Left ventricle myocardium superior (tissue), 1 donor: ENCODE data around the gene STARD13. TPM values are rescaled to one million over a fixed set of nuclear protein-coding genes. Genes with fewer than 3 reads are reported as not detected.
A peak's percentile ranks its signal among the peaks of the same experiment; 100 is the strongest.
"Not testable (repeated sequence)": the region's sequence is repeated elsewhere in the genome, so short reads cannot be mapped to it uniquely, and the experiment has no call there.

Source experiments
- ATAC-seq: fragments of 200-7000 bp; cut with Tn5 transposase; one replicate; pipeline ENCODE4 v1.9.1; 2020; ENCODE audit warnings: mild to moderate bottlenecking, moderate library complexity
- DNase-seq: peaks from one replicate; pipeline ENCODE4 v3.0.0-alpha.2; 2020
- intact Hi-C: fragments of 100-400 bp; cut with micrococcal nuclease; formaldehyde crosslinking; loops from one replicate; pipeline ENCODE4 v1.11.0; 2022
- total RNA-seq: library from RNA; stranded (reverse); fragmentation: NEBNext Ultra II Directional; extraction: Animal tissue kit (Norgen Biotek cat#: 25700); gene quantifications from one replicate; pipeline ENCODE4 v1.2.1, GENCODE V29; 2021
- donor health status: DM: no; HTN: yes; CAD: no; lungs with severe emphysema.

STARD13 gene
- total RNA-seq, 1 donor from 2014 or later, result 41.1 TPM

GRCh38 chr13:33186861-33187291, 98.7 kb downstream of the STARD13 start:
- ATAC-seq (peak; percentile 24), DNase-seq (no peak)
- intact Hi-C loops, result no loop called here

- DNase-seq (no peak), ATAC-seq (peak; percentile 16)
- intact Hi-C loops, result no loop called here
Observed at GRCh38 chr13:33185853-33186252, 99.7 kb downstream of the STARD13 start.

- intact Hi-C loops, result no loop called here
- no peak for ATAC-seq
Observed at GRCh38 chr13:33184530-33184929, 101.0 kb downstream of the STARD13 start.

GRCh38 chr13:33184112-33184490, 101.5 kb downstream of the STARD13 start:
- intact Hi-C loops, result no loop called here
- DNase-seq, result no peak
- ATAC-seq, result peak; percentile 19

More at GRCh38 chr13:33184530-33184929, 101.0 kb downstream of the STARD13 start:
- no peak for DNase-seq

- intact Hi-C loops, result no loop called here
- DNase-seq, result no peak
- ATAC-seq, result no peak
Observed at GRCh38 chr13:33183431-33184111, 102.0 kb downstream of the STARD13 start.

- DNase-seq (no peak), ATAC-seq (no peak)
- intact Hi-C loops, result no loop called here
Observed at GRCh38 chr13:33182729-33183128, 102.8 kb downstream of the STARD13 start.

- DNase-seq, result no peak
- intact Hi-C loops, result no loop called here
- no peak for ATAC-seq
Observed at GRCh38 chr13:33181264-33181663, 104.3 kb downstream of the STARD13 start.

- intact Hi-C loops, result no loop called here
- no peak for DNase-seq
- peak; percentile 9 for ATAC-seq
Observed at GRCh38 chr13:33180122-33180804, 105.3 kb downstream of the STARD13 start.

GRCh38 chr13:33179463-33179862, 106.1 kb downstream of the STARD13 start:
- ATAC-seq (no peak), DNase-seq (no peak)
- intact Hi-C loops, result no loop called here

- no peak for ATAC-seq
- intact Hi-C loops, result no loop called here
- DNase-seq, result no peak
Observed at GRCh38 chr13:33178209-33178840, 107.2 kb downstream of the STARD13 start.

- intact Hi-C loops, ATAC-seq, DNase-seq: not testable (repeated sequence)
Observed at GRCh38 chr13:33177340-33178208, 108.0 kb downstream of the STARD13 start.

- ATAC-seq, result no peak
- no peak for DNase-seq
- intact Hi-C loops, result no loop called here
Observed at GRCh38 chr13:33176526-33176925, 109.0 kb downstream of the STARD13 start.

GRCh38 chr13:33175991-33176390, 109.6 kb downstream of the STARD13 start:
- intact Hi-C loops, result no loop called here
- DNase-seq, result no peak
- no peak for ATAC-seq

GRCh38 chr13:33174931-33175330, 110.6 kb downstream of the STARD13 start:
- DNase-seq (no peak), ATAC-seq (no peak)
- intact Hi-C loops, result no loop called here

GRCh38 chr13:33174491-33174890, 111.1 kb downstream of the STARD13 start:
- intact Hi-C loops, result no loop called here
- ATAC-seq (no peak), DNase-seq (no peak)

GRCh38 chr13:33172911-33173310, 112.6 kb downstream of the STARD13 start:
- intact Hi-C loops, result no loop called here
- ATAC-seq (no peak), DNase-seq (no peak)

GRCh38 chr13:33172400-33172799, 113.2 kb downstream of the STARD13 start:
- intact Hi-C loops, result no loop called here
- DNase-seq, result no peak
- ATAC-seq, result peak; percentile 76

- ATAC-seq (no peak), DNase-seq (no peak)
- intact Hi-C loops, result no loop called here
Observed at GRCh38 chr13:33169273-33169980, 116.1 kb downstream of the STARD13 start.
